GM23338 (cell line): ENCODE measurements around the gene WDR62. TPM values are rescaled to one million over a fixed set of nuclear protein-coding genes. Genes with fewer than 3 reads are reported as not detected.

Source experiments
- ATAC-seq: fragments of 200-7000 bp; cut with Tn5 transposase; 3 replicates; pipeline ENCODE4 v1.9.1; 2020
- DNase-seq: peaks from one replicate; pipeline ENCODE4 v3.0.0-alpha.2; 2015; ENCODE audit warnings: low spot score
- H2AFZ ChIP-seq: fragments of 200-600 bp; sonication (generic); 2 replicates; pipeline ENCODE4 v1.8.0; 2016; ENCODE audit warnings: antibody characterized with exemption, mild to moderate bottlenecking, moderate library complexity
- H3F3A ChIP-seq: fragments of 200-600 bp; sonication (generic); replicated peaks from 2 replicates; pipeline ENCODE4 v1.8.0; 2017; ENCODE audit warnings: antibody characterized with exemption, mixed run types, low read depth
- H3K27ac ChIP-seq: fragments of 200-600 bp; sonication (generic); 2 replicates; pipeline ENCODE4 v1.6.1; 2016; ENCODE audit warnings: low read depth
- H3K27me3 ChIP-seq: fragments of 200-600 bp; sonication (generic); 2 replicates; pipeline ENCODE4 v1.8.0; 2016; ENCODE audit warnings: mild to moderate bottlenecking, mixed run types, moderate library complexity; ENCODE audit not compliant: insufficient read depth
- H3K36me3 ChIP-seq: fragments of 200-600 bp; sonication (generic); 2 replicates; pipeline ENCODE4 v1.8.0; 2016; ENCODE audit warnings: mild to moderate bottlenecking; ENCODE audit not compliant: insufficient read depth
- H3K4me1 ChIP-seq: fragments of 200-600 bp; sonication (generic); 2 replicates; pipeline ENCODE4 v1.8.0; 2016; ENCODE audit warnings: mild to moderate bottlenecking, moderate library complexity; ENCODE audit not compliant: insufficient read depth
- H3K4me2 ChIP-seq: fragments of 200-600 bp; sonication (generic); 2 replicates; pipeline ENCODE4 v1.7.1; 2017; ENCODE audit warnings: mixed run types
- H3K4me3 ChIP-seq: fragments of 200-600 bp; sonication (generic); 2 replicates; pipeline ENCODE4 v1.6.1; 2016; ENCODE audit warnings: mixed run types
- H3K79me2 ChIP-seq: fragments of 200-600 bp; sonication (generic); replicated peaks from 2 replicates; pipeline ENCODE4 v1.8.0; 2017; ENCODE audit warnings: mild to moderate bottlenecking; ENCODE audit not compliant: insufficient read depth
- H3K9me2 ChIP-seq: fragments of 200-600 bp; sonication (generic); 2 replicates; pipeline ENCODE4 v1.8.0; 2017; ENCODE audit not compliant: insufficient read depth
- H4K20me1 ChIP-seq: fragments of 200-600 bp; sonication (generic); replicated peaks from 2 replicates; pipeline ENCODE4 v1.8.0; 2017; ENCODE audit warnings: mild to moderate bottlenecking; ENCODE audit not compliant: insufficient read depth
- H3K27ac Mint-ChIP-seq: 2 replicates; pipeline ENCODE4 v1.8.0; 2020; ENCODE audit warnings: inconsistent platforms, mild to moderate bottlenecking, moderate library complexity, mixed read lengths
- H3K27me3 Mint-ChIP-seq: 3 replicates; pipeline ENCODE4 v1.8.0; 2022; ENCODE audit warnings: low read depth, mild to moderate bottlenecking, moderate library complexity, mixed read lengths, inconsistent platforms; ENCODE audit not compliant: insufficient read depth, poor library complexity
- H3K36me3 Mint-ChIP-seq: 3 replicates; pipeline ENCODE4 v1.8.0; 2021; ENCODE audit warnings: low read depth, mild to moderate bottlenecking, inconsistent platforms, moderate library complexity, mixed read lengths
- H3K4me1 Mint-ChIP-seq: 3 replicates; pipeline ENCODE4 v1.8.0; 2020; ENCODE audit warnings: mild to moderate bottlenecking, inconsistent platforms, mixed read lengths
- H3K4me3 Mint-ChIP-seq: 3 replicates; pipeline ENCODE4 v1.8.0; 2021; ENCODE audit warnings: moderate library complexity, mild to moderate bottlenecking, inconsistent platforms, mixed read lengths
- H3K9me3 Mint-ChIP-seq: 3 replicates; pipeline ENCODE4 v1.8.0; 2020; ENCODE audit warnings: moderate library complexity, mild to moderate bottlenecking, inconsistent platforms, mixed read lengths
- CREB1 ChIP-seq: fragments of 250-450 bp; sonication (Bioruptor Pico); IDR thresholded peaks from 2 replicates; pipeline ENCODE4 v1.5.0; 2020; ENCODE audit warnings: low read depth, mild to moderate bottlenecking, moderate library complexity
- ETS1 ChIP-seq: IDR thresholded peaks from 2 replicates; pipeline ENCODE4 v1.6.1; 2016; ENCODE audit warnings: antibody characterized with exemption
- EZH2 ChIP-seq: fragments of 200-600 bp; sonication (generic); IDR thresholded peaks from one replicate; pipeline ENCODE4 v1.8.0; 2017; ENCODE audit warnings: antibody characterized with exemption, mild to moderate bottlenecking, low read depth; ENCODE audit not compliant: unreplicated experiment
- EZH2phosphoT487 ChIP-seq: fragments of 200-600 bp; sonication (generic); IDR thresholded peaks from one replicate; pipeline ENCODE4 v1.8.1; 2018; ENCODE audit warnings: antibody characterized with exemption; ENCODE audit not compliant: unreplicated experiment
- JUNB ChIP-seq: IDR thresholded peaks from one replicate; pipeline ENCODE4 v1.6.1; 2016; ENCODE audit warnings: antibody characterized with exemption; ENCODE audit not compliant: unreplicated experiment
- NANOG ChIP-seq: IDR thresholded peaks from 2 replicates; pipeline ENCODE4 v1.6.1; 2016; ENCODE audit warnings: antibody characterized with exemption, borderline replicate concordance
- POLR2AphosphoS5 ChIP-seq: IDR thresholded peaks from 2 replicates; pipeline ENCODE4 v1.6.1; 2016; ENCODE audit warnings: antibody characterized with exemption, low read depth
- STAT1 ChIP-seq: IDR thresholded peaks from one replicate; pipeline ENCODE4 v1.6.1; 2016; ENCODE audit warnings: antibody characterized with exemption; ENCODE audit not compliant: unreplicated experiment
- ZNF114 ChIP-seq: fragments of 250-450 bp; sonication (Bioruptor Pico); IDR thresholded peaks from 2 replicates; pipeline ENCODE4 v1.5.0; 2020; ENCODE audit warnings: mild to moderate bottlenecking, moderate library complexity
- ZNF331 ChIP-seq: fragments of 250-450 bp; sonication (Bioruptor Pico); IDR thresholded peaks from 2 replicates; pipeline ENCODE4 v1.5.0; 2020; ENCODE audit warnings: low read depth, mild to moderate bottlenecking, moderate library complexity
- ZNF462 ChIP-seq: fragments of 250-450 bp; sonication (Bioruptor Pico); IDR thresholded peaks from 2 replicates; pipeline ENCODE4 v1.5.0; 2020; ENCODE audit warnings: mild to moderate bottlenecking, moderate library complexity
- polyA plus RNA-seq: library from polyadenylated mRNA; unstranded; fragments of >200 nt; fragmentation: Nextera tagmentation; extraction: Ambion mirVana; gene quantifications from 2 replicates; pipeline ENCODE4 v1.2.1, GENCODE V29; 2016
- total RNA-seq: library from RNA; depleted of rRNA; stranded (reverse); fragments of >200 nt; shearing (Covaris generic); gene quantifications from 2 replicates; pipeline ENCODE4 v1.2.3, GENCODE V29; 2014
- TF ChIP-seq, protein P1 (sequence below): IDR thresholded peaks from one replicate; pipeline ENCODE4 v1.6.1; 2018; ENCODE audit warnings: antibody characterized with exemption; ENCODE audit not compliant: unreplicated experiment
- TF ChIP-seq, protein P2 (sequence below), 2 experiments: fragments of 200-600 bp in 1 of 2; sonication (generic) in 1 of 2; conservative IDR thresholded peaks; 2 replicates each; pipeline versions ENCODE4 v1.5.1 to v1.6.1; 2016 to 2017; ENCODE audit warnings: antibody characterized with exemption in 2 of 2, low read depth in 2 of 2, mild to moderate bottlenecking in 2 of 2, moderate library complexity in 1 of 2

The WDR62 gene
- total and polyA plus RNA-seq, 2 experiments from 2014 or later: 14.1 to 45.4 TPM

- H3K27ac ChIP-seq: no peak overlapping the region
- peaks cover 10% of the 10 kb centered on the region for H3K4me1 Mint-ChIP-seq
- H3K4me1 ChIP-seq: peaks cover 3% of the 10 kb centered on the region; the same call in 1 of the 2 replicates
- H3F3A ChIP-seq: peaks cover 10% of the 10 kb centered on the region
- no peak overlapping the region for H2AFZ ChIP-seq
- no peak overlapping the region for H3K4me3 Mint-ChIP-seq
- no peaks in the 10 kb centered on the region; the same call in 2 of the 3 replicates for H3K9me3 Mint-ChIP-seq
- 0 out of 2 replicates have a peak, but pooled peaks cover 4% of the 10 kb centered on the region for H4K20me1 ChIP-seq
- no peaks in the 10 kb centered on the region for H3K27me3 ChIP-seq
- peaks cover 64% of the 10 kb centered on the region for H3K36me3 Mint-ChIP-seq
- no peaks in the 10 kb centered on the region; the same call in 1 of the 2 replicates for H3K36me3 ChIP-seq
- peaks cover 8% of the 10 kb centered on the region for H3K79me2 ChIP-seq
- H3K27ac Mint-ChIP-seq: no peak overlapping the region
- H3K4me2 ChIP-seq: no peak overlapping the region
- DNase-seq (no peak), ATAC-seq (no peak)
- TF ChIP-seq ZNF462 (CRISPR knock-in tag): no peak
- no peak for TF ChIP-seq EZH2phosphoT487
- no peak for TF ChIP-seq STAT1
- no peak for TF ChIP-seq CREB1 (CRISPR knock-in tag)
- TF ChIP-seq, protein P1, sequence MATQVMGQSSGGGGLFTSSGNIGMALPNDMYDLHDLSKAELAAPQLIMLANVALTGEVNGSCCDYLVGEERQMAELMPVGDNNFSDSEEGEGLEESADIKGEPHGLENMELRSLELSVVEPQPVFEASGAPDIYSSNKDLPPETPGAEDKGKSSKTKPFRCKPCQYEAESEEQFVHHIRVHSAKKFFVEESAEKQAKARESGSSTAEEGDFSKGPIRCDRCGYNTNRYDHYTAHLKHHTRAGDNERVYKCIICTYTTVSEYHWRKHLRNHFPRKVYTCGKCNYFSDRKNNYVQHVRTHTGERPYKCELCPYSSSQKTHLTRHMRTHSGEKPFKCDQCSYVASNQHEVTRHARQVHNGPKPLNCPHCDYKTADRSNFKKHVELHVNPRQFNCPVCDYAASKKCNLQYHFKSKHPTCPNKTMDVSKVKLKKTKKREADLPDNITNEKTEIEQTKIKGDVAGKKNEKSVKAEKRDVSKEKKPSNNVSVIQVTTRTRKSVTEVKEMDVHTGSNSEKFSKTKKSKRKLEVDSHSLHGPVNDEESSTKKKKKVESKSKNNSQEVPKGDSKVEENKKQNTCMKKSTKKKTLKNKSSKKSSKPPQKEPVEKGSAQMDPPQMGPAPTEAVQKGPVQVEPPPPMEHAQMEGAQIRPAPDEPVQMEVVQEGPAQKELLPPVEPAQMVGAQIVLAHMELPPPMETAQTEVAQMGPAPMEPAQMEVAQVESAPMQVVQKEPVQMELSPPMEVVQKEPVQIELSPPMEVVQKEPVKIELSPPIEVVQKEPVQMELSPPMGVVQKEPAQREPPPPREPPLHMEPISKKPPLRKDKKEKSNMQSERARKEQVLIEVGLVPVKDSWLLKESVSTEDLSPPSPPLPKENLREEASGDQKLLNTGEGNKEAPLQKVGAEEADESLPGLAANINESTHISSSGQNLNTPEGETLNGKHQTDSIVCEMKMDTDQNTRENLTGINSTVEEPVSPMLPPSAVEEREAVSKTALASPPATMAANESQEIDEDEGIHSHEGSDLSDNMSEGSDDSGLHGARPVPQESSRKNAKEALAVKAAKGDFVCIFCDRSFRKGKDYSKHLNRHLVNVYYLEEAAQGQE: no peak
- TF ChIP-seq EZH2: no peak
- TF ChIP-seq NANOG: no peak
- no peak for TF ChIP-seq ZNF331
- TF ChIP-seq ETS1: no peak
- TF ChIP-seq JUNB: no peak
- TF ChIP-seq, protein P2, sequence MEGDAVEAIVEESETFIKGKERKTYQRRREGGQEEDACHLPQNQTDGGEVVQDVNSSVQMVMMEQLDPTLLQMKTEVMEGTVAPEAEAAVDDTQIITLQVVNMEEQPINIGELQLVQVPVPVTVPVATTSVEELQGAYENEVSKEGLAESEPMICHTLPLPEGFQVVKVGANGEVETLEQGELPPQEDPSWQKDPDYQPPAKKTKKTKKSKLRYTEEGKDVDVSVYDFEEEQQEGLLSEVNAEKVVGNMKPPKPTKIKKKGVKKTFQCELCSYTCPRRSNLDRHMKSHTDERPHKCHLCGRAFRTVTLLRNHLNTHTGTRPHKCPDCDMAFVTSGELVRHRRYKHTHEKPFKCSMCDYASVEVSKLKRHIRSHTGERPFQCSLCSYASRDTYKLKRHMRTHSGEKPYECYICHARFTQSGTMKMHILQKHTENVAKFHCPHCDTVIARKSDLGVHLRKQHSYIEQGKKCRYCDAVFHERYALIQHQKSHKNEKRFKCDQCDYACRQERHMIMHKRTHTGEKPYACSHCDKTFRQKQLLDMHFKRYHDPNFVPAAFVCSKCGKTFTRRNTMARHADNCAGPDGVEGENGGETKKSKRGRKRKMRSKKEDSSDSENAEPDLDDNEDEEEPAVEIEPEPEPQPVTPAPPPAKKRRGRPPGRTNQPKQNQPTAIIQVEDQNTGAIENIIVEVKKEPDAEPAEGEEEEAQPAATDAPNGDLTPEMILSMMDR (conservative IDR thresholded peaks at IDR 0.05; ENCODE audit: low read depth in 2 of 2): no peak
- no peak for TF ChIP-seq POLR2AphosphoS5
- TF ChIP-seq ZNF114 (CRISPR knock-in tag): no peak
- H3K27me3 Mint-ChIP-seq: peaks cover 7% of the 10 kb centered on the region
- no peak overlapping the region for H3K4me3 ChIP-seq
- H3K9me2 ChIP-seq: no peaks in the 10 kb centered on the region
These were observed 66.9 kb downstream of the WDR62 start for GRCh38 chr19:36121486-36122124.
